GM12874 (cell line): ENCODE measurements around the gene GRM7.

Source experiments
- TF ChIP-seq, protein P1 (sequence below): IDR thresholded peaks from 2 replicates; pipeline ENCODE4 v1.5.1; 2011; ENCODE audit warnings: low read depth, mild to moderate bottlenecking, control low read depth, low read length, moderate library complexity; ENCODE audit not compliant: insufficient read depth

Gene GRM7

GRCh38 chr3:7075117-7075516 is 214.2 kb downstream of the GRM7 start:
- TF ChIP-seq, protein P1, sequence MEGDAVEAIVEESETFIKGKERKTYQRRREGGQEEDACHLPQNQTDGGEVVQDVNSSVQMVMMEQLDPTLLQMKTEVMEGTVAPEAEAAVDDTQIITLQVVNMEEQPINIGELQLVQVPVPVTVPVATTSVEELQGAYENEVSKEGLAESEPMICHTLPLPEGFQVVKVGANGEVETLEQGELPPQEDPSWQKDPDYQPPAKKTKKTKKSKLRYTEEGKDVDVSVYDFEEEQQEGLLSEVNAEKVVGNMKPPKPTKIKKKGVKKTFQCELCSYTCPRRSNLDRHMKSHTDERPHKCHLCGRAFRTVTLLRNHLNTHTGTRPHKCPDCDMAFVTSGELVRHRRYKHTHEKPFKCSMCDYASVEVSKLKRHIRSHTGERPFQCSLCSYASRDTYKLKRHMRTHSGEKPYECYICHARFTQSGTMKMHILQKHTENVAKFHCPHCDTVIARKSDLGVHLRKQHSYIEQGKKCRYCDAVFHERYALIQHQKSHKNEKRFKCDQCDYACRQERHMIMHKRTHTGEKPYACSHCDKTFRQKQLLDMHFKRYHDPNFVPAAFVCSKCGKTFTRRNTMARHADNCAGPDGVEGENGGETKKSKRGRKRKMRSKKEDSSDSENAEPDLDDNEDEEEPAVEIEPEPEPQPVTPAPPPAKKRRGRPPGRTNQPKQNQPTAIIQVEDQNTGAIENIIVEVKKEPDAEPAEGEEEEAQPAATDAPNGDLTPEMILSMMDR, result no peak

GRCh38 chr3:7075901-7076300 is 215.0 kb downstream of the GRM7 start:
- TF ChIP-seq, protein P1, result no peak

DNA sequence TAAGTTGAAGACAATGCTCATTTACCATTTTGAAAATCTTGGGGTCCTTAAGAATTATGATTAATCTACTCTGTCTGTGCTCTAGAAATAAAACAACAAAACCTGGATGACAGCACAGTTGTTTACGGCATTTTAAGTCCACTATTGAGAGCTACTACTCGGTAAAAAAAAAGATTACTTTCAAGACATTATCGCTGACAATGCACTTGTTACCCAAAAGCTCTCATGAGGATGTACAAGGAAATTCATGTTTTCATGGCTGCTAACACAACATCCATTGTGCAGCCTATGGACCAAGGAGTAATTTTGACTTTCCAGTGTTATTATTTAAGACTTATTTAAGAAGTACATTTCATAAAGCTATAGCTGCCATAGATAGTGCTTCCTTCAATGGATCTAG is 221.3 kb downstream of the GRM7 start:
- TF ChIP-seq, protein P1, result no peak

DNA sequence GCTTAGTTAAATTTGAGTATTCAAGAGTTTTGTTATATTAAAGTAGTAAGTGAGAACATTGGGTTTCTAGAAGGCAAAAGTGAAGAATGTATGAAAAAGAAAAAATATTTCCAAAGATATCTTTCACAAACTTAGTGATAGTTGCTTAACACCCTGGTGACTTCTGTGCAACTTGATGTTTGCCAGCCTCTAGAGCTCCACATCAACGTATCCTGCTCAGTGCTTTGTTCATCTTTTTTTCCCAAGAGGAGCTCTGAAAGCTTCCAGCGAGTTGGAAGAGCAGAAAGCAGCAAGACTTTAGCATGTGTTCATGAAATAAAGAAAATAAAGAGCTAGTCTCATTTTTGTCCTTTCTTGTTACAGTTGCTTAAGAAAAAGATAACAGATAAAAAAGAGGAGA is 225.5 kb downstream of the GRM7 start:
- TF ChIP-seq, protein P1, result no peak

DNA sequence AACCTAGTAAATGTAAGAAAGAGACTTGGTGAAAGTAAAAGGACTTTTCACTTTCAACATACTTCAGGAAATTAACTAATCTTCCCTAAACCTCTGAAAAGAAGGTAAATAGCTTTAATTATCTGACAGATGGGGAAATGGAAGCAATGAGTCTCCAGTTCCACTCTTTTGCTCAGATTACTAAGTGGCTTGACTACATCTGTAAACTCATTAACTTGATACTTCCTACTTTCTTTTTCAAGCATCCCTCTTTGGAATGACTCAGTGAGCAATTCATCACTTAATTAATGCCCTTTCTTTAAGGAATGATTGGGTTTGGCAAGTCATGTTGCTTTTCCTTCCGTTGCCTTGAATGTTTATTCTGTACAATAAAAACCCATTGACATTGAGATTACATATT is 234.2 kb downstream of the GRM7 start:
- TF ChIP-seq, protein P1, result no peak

GRCh38 chr3:7100136-7100535 is 239.2 kb downstream of the GRM7 start:
- TF ChIP-seq, protein P1, result no peak

DNA sequence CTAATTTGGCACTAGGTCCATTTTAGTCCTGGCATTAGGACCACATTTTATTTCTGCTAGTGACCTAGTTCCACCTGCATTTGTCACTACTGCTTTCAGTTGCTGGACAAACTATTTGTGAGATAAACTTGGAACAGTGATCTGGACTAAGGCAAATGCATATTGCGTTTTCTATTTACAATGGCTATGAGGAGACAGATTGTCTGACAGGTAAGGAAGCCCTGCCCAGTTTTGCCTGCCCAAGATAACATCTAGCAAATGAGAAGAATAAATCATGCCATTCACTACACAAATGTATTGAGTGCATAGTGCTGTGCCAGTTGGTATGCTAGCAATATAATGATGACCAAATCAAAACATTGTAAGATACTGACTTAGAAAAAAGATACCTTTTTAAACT is 245.7 kb downstream of the GRM7 start:
- TF ChIP-seq, protein P1, result no peak
